NCI-H2029 (cell line): ENCODE data around the gene RASAL2.
"Not testable (repeated sequence)": the region's sequence is repeated elsewhere in the genome, so short reads cannot be mapped to it uniquely, and the experiment has no call there.

Source experiments
- DNase-seq: peaks from one replicate; lab custom pipeline; 2025; lab: John Stamatoyannopoulos, UW

RASAL2 gene

DNA sequence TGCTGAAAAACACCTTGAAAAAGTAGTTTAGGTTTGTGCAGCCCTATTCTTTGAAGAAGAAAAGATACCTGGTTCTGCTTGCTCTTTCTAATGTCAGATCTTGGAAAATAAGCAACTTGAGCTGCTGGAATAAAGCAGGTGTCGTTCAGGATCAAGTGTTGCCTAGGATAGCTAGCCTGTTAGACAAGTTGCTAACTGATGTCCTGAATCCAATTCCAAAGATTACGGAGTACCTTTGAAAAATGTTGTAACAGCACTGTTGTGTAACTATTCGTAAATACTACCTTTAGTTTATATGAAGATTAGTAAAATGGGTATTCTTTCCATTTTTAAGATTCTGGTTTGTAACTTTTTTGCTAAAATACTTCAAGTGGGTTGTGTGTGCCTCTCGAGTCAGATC lies 251.3 kb downstream of the RASAL2 start:
- no peak for DNase-seq

DNA sequence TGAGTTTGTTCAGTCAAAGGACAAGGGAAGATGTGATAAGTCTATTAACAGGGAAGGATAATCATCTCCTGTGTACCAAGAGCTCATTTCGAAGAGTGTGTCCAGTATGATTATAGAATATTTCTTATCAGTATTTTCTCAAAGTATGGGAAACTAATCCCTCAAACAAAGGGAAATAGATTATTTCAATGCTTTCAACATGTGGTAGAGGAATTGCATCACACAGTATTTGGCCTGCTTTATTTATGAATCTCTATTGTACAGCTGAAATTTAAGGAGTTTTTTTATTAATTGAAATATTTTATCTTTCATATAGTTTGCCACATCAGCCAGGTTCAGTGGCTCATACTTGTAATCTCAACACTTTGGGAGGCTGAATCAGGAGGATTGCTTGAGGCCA lies 251.9 kb downstream of the RASAL2 start:
- DNase-seq, result no peak

DNA sequence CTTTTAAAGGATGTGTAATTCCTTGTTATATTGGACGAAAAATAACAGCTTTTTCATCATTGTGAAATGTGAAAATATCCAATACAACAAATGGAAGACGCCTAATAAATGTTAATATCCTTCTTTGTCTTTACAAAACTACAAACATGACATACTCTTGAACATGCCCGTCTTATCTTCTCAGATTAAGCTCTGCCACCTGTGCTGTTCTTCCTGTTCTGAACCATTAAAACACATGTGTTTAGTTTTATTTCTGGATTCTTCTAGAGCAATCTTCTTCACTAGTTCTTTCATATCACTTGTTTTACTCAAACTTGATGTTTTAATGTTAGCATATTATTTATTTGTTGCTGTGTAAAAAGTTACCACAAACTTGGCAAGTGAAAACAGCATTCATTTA lies 255.9 kb downstream of the RASAL2 start:
- no peak for DNase-seq

DNA sequence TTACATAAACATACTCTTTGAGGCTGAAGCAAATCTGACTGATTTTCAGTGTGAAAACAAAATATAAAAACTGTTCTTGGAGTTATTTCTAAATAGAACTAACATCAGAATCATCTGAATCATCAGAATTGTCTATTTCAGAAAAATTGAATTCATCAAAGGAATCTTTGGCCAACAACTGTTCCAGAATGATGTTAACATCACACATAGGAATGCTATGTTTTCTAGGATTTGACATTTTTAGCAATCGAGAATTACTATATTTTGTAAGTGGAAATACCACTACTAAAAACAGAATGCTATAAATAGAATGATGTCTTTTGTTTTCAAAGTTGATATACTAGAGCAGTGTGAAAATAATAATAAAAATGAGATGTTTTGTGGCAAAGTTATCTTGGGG lies 258.0 kb downstream of the RASAL2 start:
- DNase-seq, result not testable (repeated sequence)

DNA sequence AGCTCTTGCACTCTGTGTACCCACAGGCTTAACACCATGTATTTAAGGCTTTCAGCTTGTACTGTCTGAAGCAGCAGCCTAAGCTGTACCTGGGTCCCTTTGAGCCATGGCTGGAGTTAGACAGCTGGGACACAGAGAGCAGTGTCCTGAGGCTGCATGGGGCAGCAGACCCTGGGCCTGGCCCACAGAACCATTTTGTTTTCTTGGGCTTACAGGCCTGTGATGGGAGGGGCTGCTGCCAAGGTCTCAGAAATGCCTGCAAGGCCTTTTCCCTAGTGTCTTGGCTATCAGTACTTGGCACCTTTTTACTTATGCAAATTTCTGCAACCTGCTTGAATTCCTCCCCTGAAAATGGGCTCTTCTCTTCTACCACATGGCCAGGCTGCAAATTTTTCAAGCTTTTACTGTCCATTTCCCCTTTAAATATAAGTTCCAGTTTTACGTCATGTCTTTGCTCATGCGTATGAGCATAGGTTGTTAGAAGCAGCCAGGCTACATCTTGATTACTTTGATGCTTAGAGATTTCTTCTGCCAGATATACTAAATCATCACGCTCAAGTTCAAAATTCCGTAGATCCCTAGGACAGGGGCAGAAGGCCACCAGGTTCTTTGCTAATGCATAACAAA lies 259.0 kb downstream of the RASAL2 start:
- no peak for DNase-seq

DNA sequence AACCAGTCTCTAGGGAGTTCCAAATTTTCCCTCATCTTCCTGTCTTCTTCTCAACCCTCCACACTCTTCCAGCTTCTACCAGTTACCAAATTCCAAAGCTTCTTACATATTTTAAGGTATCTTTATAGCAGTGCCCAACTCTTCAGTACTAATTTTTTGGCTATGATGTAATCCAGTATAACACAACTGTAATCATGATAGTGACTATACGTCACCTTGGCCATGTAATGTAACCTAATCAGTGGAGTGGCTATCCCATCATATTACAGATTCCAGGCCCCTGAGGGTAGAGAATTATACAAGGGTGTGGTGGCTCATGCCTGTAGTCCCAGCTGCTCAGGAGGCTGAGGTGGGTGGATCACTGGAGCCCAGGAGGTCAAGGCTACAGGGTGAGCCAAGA lies 259.6 kb downstream of the RASAL2 start:
- no peak for DNase-seq

DNA sequence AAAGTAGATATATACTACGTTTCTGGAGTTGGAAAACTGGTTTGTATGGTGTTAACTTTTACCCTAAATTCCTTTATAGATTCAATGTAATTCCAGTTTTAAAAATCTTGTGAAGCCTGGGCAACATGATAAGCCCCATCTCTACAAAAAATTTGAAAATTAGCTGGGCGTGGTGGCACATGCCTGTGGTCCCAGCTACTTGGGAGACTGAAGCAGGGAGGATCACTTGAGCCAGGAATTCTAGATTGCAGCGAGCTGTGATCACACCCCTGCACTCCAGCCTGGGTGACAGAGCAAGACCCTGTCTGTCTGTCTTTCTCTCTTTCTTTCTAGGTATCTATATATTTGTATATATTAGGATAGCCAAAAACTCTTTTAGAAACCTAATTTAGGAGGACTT lies 260.9 kb downstream of the RASAL2 start:
- DNase-seq, result no peak

DNA sequence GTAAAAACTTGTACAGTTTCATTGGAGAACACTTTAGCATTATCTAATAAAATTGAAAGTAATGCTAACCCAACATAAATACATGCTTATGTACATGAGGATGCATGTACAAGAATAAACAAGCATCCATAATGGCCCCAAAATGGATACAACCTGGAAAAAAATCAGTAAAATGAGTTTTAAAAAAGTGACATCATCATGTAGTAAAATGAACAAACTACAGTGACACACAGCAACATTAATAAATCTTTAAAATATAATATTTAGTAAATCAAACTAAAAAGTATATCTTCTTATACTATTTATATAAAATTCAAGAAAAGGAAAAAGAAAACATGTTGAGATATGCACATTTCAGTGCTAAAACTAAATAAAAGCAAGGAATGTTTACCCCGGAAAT lies 262.4 kb downstream of the RASAL2 start:
- no peak for DNase-seq

DNA sequence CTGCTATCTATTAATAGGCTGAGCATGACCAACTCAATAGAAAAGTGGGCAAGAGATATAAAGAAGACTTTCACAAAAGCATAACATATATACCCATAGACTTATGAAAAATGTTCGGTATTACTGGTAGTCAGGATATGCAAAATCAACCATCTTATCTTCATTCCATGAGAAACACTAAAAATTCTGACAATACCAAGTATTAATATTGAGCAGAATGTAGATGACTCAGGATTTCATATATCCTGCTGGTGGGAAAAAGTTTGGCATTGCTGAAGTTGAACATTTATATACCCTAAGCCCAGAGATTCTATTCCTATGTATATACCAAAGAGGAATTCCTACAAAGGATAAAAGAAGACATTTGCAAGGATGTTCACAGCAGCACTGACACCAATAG lies 264.6 kb downstream of the RASAL2 start:
- DNase-seq, result no peak

DNA sequence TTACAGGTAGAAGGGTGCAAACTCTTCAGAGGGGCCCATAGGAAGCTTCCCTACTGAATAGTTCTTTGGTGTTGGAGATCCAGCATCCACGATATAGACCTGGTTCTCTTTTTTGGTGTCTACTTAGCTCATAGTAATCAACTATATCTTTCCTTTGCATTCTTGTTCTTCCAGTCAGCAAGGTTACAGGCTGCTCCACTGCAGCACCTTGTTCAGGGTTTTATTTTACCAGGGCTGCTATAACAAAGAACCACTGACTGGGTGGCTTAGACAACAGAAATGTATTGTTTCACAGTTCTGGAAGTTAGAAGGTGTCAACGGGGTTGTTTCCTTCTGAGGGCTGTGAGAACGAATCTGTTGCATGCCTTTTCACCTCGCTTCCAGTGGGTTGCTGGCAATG lies 266.5 kb downstream of the RASAL2 start:
- DNase-seq, result no peak

DNA sequence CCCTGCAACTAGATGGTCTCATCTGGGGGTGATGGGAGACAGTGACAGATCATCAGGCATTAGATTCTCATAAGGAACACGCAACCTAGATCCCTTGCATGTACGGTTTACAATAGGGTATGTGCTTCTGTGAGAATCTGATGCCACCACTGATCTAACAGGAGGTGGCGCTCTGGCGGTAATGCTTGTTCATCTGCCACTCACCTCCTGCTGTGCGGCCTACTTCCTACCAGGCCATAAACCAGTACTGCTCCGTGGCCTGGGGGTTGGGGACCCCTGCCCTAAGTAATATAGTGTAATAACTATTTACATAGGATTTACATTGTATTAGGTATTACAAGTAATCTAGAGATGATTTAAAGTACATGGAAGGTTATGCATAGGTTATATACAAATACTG lies 267.9 kb downstream of the RASAL2 start:
- DNase-seq, result no peak

DNA sequence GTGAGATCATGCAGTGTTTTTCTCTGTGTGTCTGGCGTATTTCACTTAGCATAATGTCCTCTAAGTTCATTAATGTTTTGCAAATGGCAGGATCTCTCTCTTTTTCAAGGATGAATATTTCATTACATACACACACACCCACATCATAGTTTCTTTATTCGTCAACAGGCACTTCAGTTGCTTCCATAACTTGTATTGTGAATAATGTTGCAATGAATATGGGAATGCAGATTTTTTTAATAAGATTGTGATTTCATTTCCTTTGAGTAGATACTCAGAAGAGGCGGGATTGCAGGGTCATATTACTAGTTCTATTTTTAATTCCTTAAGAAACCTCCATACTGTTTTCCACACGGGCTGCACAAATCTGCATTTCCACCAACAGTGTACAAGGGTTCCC lies 268.8 kb downstream of the RASAL2 start:
- no peak for DNase-seq

DNA sequence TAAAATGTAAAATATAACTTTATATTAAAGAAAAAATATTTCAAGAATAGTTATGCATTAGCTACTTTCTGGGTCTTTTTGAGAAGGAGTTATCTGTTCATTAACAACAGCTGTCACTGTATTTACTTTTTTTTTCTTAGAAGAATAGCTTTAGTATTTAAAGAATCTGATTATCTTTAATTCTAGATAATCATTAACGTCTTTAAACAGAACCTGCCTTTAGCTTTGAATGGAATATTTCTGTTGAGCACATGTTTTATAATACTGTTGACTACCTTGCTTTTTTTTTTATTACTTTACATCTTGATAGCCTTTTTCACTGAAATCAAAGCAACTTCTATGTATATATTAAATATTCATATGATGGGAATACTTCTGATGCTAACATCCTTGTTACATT lies 270.9 kb downstream of the RASAL2 start:
- no peak for DNase-seq

DNA sequence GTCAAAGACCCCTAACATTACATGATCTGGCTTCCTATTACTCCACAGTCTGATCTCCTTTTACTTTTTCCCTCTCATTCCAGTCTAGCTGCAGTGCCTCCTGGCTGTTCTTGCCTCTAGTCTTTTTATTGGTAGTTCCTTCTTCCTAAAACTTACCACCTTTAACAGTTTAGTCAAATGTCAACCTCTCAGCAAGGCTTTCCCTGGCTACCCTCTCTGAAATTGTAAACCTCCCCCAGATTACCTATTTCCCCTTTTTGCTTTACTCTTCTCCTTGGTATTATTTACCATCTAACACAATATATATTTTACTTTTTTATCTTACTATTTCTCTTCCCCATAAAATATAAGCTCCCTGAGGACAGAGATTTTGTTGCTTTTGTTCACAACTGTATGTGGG lies 273.2 kb downstream of the RASAL2 start:
- DNase-seq, result no peak

DNA sequence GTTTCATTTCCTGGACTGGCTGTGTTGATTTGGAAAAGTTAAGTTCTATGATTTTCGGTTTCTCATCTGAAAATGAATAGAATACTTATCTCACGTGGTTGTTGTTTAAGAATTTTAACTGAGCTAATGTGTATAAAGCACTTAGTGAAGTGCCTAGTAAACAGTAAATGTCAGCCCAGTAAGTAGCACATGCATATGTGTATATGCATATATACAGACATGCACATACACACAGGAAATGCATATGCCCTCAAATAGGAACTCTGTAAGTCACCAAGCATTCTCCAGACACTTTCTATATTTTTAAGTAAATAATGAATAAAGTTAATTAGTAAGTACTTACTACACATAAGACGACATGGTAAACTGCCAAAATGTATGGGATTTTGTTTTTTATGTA lies 274.3 kb downstream of the RASAL2 start:
- no peak for DNase-seq

DNA sequence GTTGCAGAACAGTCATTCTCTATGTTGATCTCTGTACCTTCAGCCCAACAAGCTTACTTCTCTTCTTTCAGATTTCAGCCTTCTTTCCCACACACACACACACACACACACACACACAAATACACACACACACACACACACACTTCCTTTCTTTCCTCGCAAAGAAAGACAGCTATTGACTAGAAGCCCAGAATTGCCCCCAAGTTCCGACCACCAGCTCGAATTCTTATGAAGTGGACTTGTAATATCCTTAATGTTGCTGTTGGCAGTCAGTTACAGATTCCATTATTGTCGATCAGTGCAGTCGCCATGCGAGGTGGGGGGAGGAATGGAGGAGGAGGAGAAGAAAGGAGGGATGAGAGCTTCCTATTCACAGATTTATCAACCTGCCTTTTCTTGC lies 277.3 kb downstream of the RASAL2 start:
- DNase-seq, result no peak

DNA sequence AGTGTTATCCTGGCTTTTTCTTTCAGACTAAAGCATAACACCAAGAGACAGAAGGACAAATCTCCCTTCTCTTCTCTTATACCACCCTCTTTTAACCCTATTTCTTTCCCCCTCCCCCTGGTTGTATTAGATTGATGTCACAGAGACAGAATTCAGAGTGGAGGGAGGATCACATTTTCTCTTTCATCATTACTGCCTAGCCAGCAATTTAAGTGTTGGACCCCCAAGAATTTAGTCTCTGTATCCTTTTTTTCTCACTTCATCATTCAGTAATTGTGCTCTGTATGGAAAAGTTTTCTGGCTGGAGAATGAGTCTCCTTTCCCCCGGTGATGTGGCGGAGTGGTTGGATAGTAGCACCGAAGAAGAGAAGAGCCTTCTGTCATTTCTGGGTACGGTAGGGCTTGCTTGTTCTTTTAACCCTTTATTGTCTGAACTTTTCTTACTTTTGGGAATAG lies 278.1 kb downstream of the RASAL2 start:
- no peak for DNase-seq

DNA sequence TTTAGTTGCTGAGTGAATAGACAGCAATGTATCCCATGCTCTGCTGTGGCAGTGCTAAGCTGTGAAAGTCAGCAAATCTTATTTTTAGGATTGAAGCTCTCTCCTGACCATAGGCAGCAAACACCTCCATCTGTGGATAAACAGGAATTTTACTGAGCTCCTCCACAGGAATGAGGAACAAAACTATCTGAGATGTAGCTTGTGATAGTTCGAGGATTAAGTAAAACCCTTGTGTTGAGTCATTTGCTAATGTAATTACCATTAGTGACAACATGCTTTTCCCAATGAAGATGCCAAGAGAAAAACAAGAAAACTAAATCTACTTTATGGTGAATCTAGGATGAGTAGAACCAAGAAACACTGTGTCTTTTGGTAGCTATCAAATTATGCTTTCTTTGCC lies 280.1 kb downstream of the RASAL2 start:
- DNase-seq, result no peak

DNA sequence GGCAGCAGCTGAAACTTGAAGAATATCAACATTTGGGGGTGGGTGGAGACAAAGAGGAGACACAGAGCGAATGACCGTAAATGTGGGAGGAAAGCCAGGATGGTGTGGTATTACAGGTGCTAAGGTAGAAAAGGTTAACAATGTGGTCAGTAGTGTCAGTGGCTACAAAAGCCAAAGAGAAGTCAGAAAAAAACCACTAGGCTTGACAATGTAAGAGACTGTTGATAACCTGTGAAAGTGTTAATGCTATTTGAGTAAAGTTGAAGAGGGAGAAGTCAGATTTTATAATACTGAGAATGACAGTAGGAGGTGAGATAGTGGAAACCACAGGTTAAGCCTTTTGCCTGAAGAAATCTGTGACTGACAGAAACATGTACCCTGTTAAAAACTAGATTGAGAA lies 282.1 kb downstream of the RASAL2 start:
- DNase-seq, result no peak

DNA sequence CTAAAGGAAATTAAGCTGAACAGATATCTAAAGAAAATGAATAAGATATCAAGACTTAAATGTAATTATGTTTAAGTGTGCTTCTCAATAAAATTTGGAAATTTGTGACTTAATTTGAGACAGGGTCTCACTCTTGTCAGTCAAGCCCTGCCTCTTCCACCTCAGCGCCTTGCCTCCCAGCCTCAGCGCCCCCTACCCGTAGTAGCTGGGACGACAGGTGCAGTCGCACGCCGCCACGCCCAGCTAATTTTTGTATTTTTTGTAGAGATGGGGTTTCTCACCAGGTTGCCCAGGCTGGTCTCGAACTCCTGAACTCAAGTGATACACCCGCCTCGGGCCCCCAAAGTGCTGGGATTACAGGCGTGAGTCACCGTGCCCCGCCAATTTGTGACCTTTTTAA lies 285.9 kb downstream of the RASAL2 start:
- no peak for DNase-seq

DNA sequence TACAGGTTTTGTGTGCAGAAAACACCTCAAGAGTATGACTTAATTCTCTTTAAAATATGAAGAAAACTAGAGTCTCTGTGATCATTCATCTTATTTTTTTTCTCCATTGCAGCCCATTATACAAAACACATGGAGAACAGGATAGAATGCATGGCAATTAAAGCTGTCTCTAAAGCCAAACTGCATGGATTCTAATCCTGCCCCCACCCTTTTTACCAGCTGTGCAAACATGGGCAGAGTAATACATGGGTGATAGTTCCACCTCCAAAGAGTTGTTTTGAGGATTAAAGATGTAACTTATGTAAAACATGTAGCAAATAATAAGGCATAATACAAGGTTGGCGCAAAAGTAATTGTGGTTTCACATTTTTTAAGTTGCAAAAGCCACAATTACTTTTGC lies 288.5 kb downstream of the RASAL2 start:
- DNase-seq, result no peak

DNA sequence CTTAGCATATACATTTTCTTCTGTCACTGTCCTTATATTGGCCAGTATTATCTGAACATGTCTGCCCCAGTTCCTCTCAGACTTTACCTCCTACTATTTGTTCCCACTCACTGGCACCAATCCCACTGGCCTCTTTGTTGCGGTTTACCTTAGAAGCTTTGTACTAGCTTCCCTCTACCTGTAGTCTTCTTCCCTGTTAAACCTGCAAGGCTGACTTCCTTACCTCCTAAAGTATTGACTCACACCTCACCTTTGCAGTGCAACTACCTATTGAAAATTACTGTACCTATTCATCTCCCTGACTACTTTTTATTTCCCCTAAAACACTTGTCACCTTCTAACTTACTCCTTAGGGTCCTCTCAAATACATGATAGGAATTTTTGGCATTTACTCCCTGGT lies 291.8 kb downstream of the RASAL2 start:
- no peak for DNase-seq

DNA sequence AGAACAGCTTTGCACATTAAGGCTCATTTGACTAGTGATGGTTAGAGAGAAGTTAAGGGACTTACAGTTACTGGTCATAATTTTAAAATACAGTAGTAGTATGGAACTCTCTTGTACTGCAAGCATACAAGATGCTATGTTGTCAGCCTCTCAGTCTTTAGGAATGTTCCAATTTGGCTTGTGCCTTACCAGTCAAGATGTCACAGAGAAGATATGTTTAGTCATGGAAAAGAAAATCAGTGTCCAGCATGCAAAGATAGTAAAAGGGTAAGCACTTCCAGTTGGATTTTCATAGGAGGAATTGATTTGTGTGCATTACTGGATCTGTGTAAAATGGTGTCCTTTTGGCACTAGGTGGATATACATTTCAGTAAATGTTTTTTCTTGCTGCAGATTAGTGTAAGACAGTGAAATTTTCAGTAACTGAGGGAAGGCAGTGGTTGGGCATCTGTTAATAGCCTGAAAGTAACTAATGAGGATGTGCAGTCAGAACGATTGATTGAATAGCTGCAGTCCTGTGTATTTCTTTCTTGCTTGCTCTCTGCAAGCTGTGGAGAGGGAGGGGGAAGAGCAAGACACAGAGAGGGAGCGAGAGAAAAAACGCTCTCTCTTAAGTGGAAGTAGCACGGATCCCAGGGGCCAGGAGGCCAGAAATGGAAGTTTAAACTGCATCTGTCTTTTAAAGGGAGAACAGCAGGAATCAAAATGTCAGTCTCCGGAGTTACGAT lies 294.7 kb downstream of the RASAL2 start:
- DNase-seq, result no peak

DNA sequence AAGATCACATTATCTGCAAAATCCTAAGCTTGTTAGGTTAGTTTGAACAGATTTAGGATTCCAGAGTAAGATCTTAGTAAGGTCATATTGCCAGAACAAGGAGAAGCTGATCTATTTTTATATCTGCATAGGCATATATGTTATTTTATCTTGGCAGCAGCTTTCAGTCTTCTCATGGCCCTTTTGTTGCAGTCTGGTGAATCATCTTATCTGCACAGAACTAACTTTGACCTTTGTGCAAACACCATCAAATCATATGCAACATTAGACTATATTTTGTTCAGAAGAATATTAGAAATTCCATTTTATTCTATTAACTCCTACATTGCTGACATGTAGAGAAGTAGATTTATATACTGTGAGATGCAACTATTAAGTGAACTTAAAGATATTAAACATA lies 295.5 kb downstream of the RASAL2 start:
- no peak for DNase-seq
